Measurements from ENCODE around the gene SMIM35. TPM values are rescaled to one million over a fixed set of nuclear protein-coding genes. Genes with fewer than 3 reads are reported as not detected.
A peak's percentile ranks its signal among the peaks of the same experiment; 100 is the strongest.

The SMIM35 gene
- total and polyA plus RNA-seq, 2 of the 13 experiments (the other 11 are each of a cell fraction or from before 2014, with no cell fraction given) = not detected

DNA sequence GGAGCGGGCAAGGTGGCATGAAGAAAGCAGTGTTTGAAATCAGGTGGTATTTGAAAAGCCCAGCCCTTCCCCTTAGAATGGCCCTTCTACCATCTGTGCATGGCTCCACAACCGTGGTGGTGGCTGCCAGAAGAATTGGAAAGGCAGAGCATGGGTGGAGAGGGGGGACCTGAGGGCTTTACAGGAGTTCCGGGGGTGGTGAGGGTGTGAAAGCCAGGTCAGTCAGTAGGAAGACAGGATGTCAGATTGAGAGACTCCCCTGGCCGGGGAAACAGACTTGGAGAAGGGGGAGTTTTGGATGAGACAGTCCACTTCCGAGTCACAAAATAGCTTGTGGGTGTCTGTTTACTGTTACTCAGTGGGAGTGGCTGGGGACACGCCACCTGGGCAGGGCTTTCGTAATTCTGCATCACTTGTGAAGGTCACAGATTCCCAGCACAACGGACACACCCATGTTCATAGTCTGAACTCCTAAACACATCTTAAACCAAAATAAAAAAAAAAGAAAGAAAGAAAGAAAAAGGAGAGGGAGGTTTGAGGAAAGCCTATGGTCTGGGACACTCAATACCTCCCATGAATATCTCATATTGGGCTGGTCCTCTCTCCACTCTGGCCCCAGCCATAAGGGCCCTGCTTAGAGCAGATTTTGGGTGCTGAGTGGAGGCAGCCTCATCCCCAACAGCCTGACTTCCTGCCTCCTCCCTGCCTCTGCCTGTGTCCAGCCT is 24.4 kb upstream of the SMIM35 start (continued):
- 0 out of 2 replicates have a peak, but pooled peaks have one; percentile 16 for TF ChIP-seq ARID5B (CRISPR knock-in tag; IDR thresholded peaks at IDR 0.05)
- TF ChIP-seq, protein P1, sequence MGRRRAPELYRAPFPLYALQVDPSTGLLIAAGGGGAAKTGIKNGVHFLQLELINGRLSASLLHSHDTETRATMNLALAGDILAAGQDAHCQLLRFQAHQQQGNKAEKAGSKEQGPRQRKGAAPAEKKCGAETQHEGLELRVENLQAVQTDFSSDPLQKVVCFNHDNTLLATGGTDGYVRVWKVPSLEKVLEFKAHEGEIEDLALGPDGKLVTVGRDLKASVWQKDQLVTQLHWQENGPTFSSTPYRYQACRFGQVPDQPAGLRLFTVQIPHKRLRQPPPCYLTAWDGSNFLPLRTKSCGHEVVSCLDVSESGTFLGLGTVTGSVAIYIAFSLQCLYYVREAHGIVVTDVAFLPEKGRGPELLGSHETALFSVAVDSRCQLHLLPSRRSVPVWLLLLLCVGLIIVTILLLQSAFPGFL (CRISPR knock-in tag; IDR thresholded peaks at IDR 0.05) = no peak

DNA sequence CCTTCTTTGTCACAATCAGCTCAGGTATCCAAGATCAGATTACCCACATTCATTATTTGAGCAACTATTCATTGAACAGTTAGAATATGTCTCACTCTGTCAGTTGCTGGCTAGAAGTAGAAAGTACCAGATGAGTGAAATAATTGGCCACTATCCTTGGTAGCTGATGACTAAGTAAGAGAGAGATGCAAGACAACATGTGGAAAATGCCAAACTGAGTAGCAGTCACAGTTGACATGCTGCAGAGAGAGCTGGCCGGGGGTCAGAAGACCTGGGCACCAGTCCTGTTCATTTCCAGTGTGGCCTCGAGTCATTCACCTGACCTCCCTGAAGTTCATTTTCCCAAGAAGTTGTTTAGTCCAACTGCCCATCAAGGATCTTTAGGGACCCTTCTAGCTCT is 22.5 kb upstream of the SMIM35 start:
- FAIRE-seq (no peak), DNase-seq (ENCODE audit: low spot score) (no peak), ATAC-seq (no peak)
- H4K20me1 ChIP-seq (ENCODE audit: insufficient read depth, low read length) = no peaks in the 10 kb centered on the region
- H3K9ac ChIP-seq (ENCODE audit: insufficient read depth, low read depth, low read length) = no peak overlapping the region
- in situ Hi-C loops (cut with HindIII; ENCODE audit: extremely low pct_ligation_motif_present, low pct_unique_long_range_greater_than_20kb) (no loop called here), intact Hi-C loops (cut with micrococcal nuclease; ENCODE audit: unreplicated experiment) (no loop called here)
- 0% methylated on average over 2 of the region's 2 CpGs for WGBS (ENCODE audit: low lambda C conversion rate)
- no TSS peak for BruUV-seq (replicated peaks)
- no peaks in the 10 kb centered on the region for H3K79me2 ChIP-seq (ENCODE audit: insufficient read depth, low read length)
- no peak overlapping the region for H3K27ac ChIP-seq (ENCODE audit: extremely low read length, insufficient read depth, low read length)
- H3K9me3 ChIP-seq (ENCODE audit: low read length) = no peaks in the 10 kb centered on the region
- H2AFZ ChIP-seq (ENCODE audit: low read length) = no peak overlapping the region
- peaks cover 5 to 31% of the 10 kb centered on the region in 2 experiments for H3K27me3 ChIP-seq (ENCODE audit: control insufficient read depth in 1 of 2, insufficient read depth in 2 of 2, low read length in 2 of 2)
- no peak overlapping the region for H3K4me2 ChIP-seq (ENCODE audit: low read depth, low read length)
- H3K36me3 ChIP-seq (replicated peaks in 1 of 2; ENCODE audit: control insufficient read depth in 1 of 2, insufficient read depth in 2 of 2, low read length in 2 of 2) = no peaks in the 10 kb centered on the region
- ChIA-PET POLR2A (no interaction called here), CTCF (ENCODE audit: low intra/inter-chr PET ratio, low total read pairs) (no interaction called here)
- H3K4me1 ChIP-seq (ENCODE audit: insufficient read depth, low read length) = peaks cover 10% of the 10 kb centered on the region
- H3K4me3 ChIP-seq (replicated peaks in 1 of 3; ENCODE audit: insufficient read depth in 1 of 3, low read depth in 2 of 3, low read length in 3 of 3) = no peak overlapping the region
- TF ChIP-seq HNRNPL (IDR thresholded peaks at IDR 0.05; ENCODE audit: low read depth, low read length) (no peak), ZBTB33 (CRISPR knock-in tag; IDR thresholded peaks at IDR 0.05) (no peak), ZBTB44 (CRISPR knock-in tag; IDR thresholded peaks at IDR 0.05) (no peak), ZKSCAN8 (CRISPR knock-in tag; IDR thresholded peaks at IDR 0.05; ENCODE audit: borderline replicate concordance) (no peak), NFYC (CRISPR knock-in tag; IDR thresholded peaks at IDR 0.05) (no peak), RARG (CRISPR knock-in tag; IDR thresholded peaks at IDR 0.05; ENCODE audit: low read depth) (no peak), ZNF317 (CRISPR knock-in tag; IDR thresholded peaks at IDR 0.05) (no peak), CBFB (CRISPR knock-in tag; IDR thresholded peaks at IDR 0.05) (no peak), TGIF2 (CRISPR knock-in tag; IDR thresholded peaks at IDR 0.05) (no peak), ZNF251 (CRISPR knock-in tag; IDR thresholded peaks at IDR 0.05) (no peak), ZNF33A (CRISPR knock-in tag; IDR thresholded peaks at IDR 0.05; ENCODE audit: borderline replicate concordance) (no peak), ZNF33B (CRISPR knock-in tag; IDR thresholded peaks at IDR 0.05) (no peak), KLF13 (CRISPR knock-in tag; IDR thresholded peaks at IDR 0.05) (no peak)
